ENCODE results near the gene TFAP2C. TPM values are rescaled to one million over a fixed set of nuclear protein-coding genes. Genes with fewer than 3 reads are reported as not detected.
"Not testable (repeated sequence)": the region's sequence is repeated elsewhere in the genome, so short reads cannot be mapped to it uniquely, and the experiment has no call there.

Gene TFAP2C
- total RNA-seq, 1 donor from 2014 or later: not detected

GRCh38 chr20:56605261-56605996, 23.7 kb upstream of the TFAP2C start:
- H3K4me1 Mint-ChIP-seq: no peaks in the 10 kb centered on the region
- no peak for DNase-seq

DNA sequence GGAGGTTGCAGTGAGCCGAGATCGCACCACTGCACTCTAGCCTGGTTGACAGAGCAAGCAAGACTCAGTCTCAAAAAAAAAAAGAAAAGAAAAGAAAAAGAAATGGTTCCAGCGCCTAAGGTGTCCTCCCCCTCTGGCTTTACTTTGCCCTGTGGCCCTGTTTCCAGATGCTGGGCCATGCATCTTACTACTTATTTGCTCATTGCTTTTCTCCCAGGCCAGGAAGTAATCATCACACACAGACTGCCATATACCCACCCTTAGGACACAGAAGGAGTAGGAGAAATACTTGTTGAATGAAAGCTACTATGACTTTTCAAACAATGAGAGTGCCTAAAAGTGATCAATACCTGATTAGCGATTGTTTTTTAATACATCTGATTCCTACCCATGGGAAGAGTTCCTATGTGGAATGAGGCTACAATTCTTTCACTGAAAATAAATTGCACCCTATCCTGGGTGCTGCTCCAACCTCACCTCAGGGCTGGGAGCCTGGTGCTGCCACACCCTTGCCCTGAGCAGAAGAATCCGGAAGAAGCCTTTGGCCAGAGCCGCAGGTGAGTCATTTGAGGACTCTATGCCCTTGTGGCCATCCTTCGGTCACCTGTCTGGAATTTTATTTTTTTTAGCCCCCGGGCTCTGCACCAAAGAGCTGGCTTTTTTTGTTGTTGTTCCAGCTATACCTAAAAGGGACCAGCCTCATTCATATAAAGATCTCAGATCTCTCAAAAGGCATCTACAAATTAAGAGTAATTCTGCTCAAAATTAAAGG, 22.7 kb upstream of the TFAP2C start:
- H3K4me1 Mint-ChIP-seq: no peaks in the 10 kb centered on the region
- no peak overlapping the region for H3K27ac Mint-ChIP-seq
- no peak overlapping the region for H3K4me3 Mint-ChIP-seq
- no peaks in the 10 kb centered on the region for H3K36me3 Mint-ChIP-seq (ENCODE audit: low read depth)
- intact Hi-C loops (cut with micrococcal nuclease): no loop called here
- no peaks in the 10 kb centered on the region for H3K9me3 Mint-ChIP-seq
- H3K27me3 Mint-ChIP-seq: peaks cover 2% of the 10 kb centered on the region
- DNase-seq: no peak

More at GRCh38 chr20:56605261-56605996, 23.7 kb upstream of the TFAP2C start:
- Mint-ChIP-seq H3K4me3 (no peak overlapping the region), H3K36me3 (ENCODE audit: low read depth) (no peaks in the 10 kb centered on the region), H3K27ac (no peak overlapping the region), H3K9me3 (no peaks in the 10 kb centered on the region), H3K27me3 (peaks cover 2% of the 10 kb centered on the region)
- intact Hi-C loops (cut with micrococcal nuclease): no loop called here

GRCh38 chr20:56607061-56607704, 21.9 kb upstream of the TFAP2C start:
- DNase-seq: no peak
- intact Hi-C loops (cut with micrococcal nuclease): no loop called here
- Mint-ChIP-seq H3K36me3 (ENCODE audit: low read depth) (no peaks in the 10 kb centered on the region), H3K27ac (no peak overlapping the region), H3K4me1 (no peaks in the 10 kb centered on the region), H3K9me3 (no peaks in the 10 kb centered on the region), H3K27me3 (peaks cover 2% of the 10 kb centered on the region), H3K4me3 (no peak overlapping the region)

GRCh38 chr20:56608376-56608775, 20.7 kb upstream of the TFAP2C start:
- no peak overlapping the region for H3K4me3 Mint-ChIP-seq
- no peaks in the 10 kb centered on the region for H3K9me3 Mint-ChIP-seq
- peaks cover 2% of the 10 kb centered on the region for H3K27me3 Mint-ChIP-seq
- no peaks in the 10 kb centered on the region for H3K36me3 Mint-ChIP-seq (ENCODE audit: low read depth)
- no peak for DNase-seq
- H3K27ac Mint-ChIP-seq: no peak overlapping the region
- no peaks in the 10 kb centered on the region for H3K4me1 Mint-ChIP-seq
- intact Hi-C loops (cut with micrococcal nuclease): no loop called here

- Mint-ChIP-seq H3K9me3 (no peaks in the 10 kb centered on the region), H3K4me3 (no peak overlapping the region), H3K27ac (no peak overlapping the region), H3K27me3 (peaks cover 2% of the 10 kb centered on the region), H3K36me3 (ENCODE audit: low read depth) (no peaks in the 10 kb centered on the region), H3K4me1 (no peaks in the 10 kb centered on the region)
- intact Hi-C loops (cut with micrococcal nuclease): no loop called here
- DNase-seq: no peak
Observed at GRCh38 chr20:56609321-56609720, 19.8 kb upstream of the TFAP2C start.

DNA sequence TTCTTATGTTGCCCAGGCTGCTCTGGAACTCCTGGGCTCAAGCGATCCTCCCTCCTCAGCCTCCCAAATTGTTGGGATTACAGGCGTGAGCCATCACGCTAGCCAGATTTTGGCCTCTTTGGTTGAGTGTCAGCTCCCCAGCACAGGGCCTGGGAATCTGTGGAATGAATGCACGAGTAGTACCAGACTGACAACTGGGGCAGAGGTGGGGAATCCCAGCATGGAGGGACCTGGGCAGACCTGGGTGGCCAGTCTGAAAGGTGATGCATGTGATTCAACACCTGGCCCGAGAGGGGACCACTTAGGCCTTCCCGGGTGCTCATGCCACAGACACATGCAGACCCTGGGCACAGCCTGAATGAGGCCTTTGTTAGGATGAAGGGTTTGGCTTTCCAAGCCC, 19.0 kb upstream of the TFAP2C start:
- Mint-ChIP-seq H3K36me3 (ENCODE audit: low read depth) (no peaks in the 10 kb centered on the region), H3K4me1 (no peaks in the 10 kb centered on the region), H3K4me3 (no peak overlapping the region), H3K9me3 (no peaks in the 10 kb centered on the region), H3K27me3 (peaks cover 2% of the 10 kb centered on the region), H3K27ac (no peak overlapping the region)
- DNase-seq: no peak
- intact Hi-C loops (cut with micrococcal nuclease): no loop called here

DNA sequence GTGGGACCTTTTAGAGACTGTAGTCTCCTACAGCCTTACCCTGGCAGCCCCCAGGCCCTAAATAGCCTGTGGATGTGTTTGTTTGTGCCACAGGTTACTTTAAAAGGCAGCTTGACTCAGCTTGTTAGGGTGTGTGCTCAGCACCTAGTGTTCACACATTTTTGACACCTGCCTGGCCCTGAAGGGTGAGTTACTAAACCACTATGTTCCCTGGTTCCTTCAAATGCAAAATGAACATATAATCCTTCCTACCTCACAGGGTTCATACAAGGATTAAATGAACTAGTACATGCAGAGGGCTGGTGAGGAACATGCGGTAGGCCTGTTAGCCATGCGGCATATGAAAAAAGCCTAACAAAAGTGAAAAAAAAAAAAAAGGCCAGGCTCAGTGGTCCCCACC, 14.9 kb upstream of the TFAP2C start:
- intact Hi-C loops (cut with micrococcal nuclease): no loop called here
- Mint-ChIP-seq H3K4me1 (no peaks in the 10 kb centered on the region), H3K4me3 (no peak overlapping the region), H3K27me3 (peaks cover 2% of the 10 kb centered on the region), H3K9me3 (no peaks in the 10 kb centered on the region), H3K36me3 (ENCODE audit: low read depth) (no peaks in the 10 kb centered on the region), H3K27ac (no peak overlapping the region)
- no peak for DNase-seq

- intact Hi-C loops (cut with micrococcal nuclease): no loop called here
- Mint-ChIP-seq H3K4me3 (no peak overlapping the region), H3K27me3 (peaks cover 3% of the 10 kb centered on the region), H3K27ac (no peak overlapping the region), H3K4me1 (no peaks in the 10 kb centered on the region), H3K9me3 (no peaks in the 10 kb centered on the region), H3K36me3 (ENCODE audit: low read depth) (no peaks in the 10 kb centered on the region)
- no peak for DNase-seq
Observed at GRCh38 chr20:56616716-56617115, 12.4 kb upstream of the TFAP2C start.

- peaks cover 4% of the 10 kb centered on the region for H3K27me3 Mint-ChIP-seq
- no peaks in the 10 kb centered on the region for H3K9me3 Mint-ChIP-seq
- H3K4me1 Mint-ChIP-seq: no peaks in the 10 kb centered on the region
- H3K36me3 Mint-ChIP-seq (ENCODE audit: low read depth): no peaks in the 10 kb centered on the region
- no peak overlapping the region for H3K4me3 Mint-ChIP-seq
- no peak for DNase-seq
- intact Hi-C loops (cut with micrococcal nuclease): no loop called here
- H3K27ac Mint-ChIP-seq: no peak overlapping the region
Observed at GRCh38 chr20:56617489-56617888, 11.6 kb upstream of the TFAP2C start.

GRCh38 chr20:56621730-56622129, 7.4 kb upstream of the TFAP2C start:
- Mint-ChIP-seq H3K27me3 (peaks cover 24% of the 10 kb centered on the region), H3K4me1 (no peaks in the 10 kb centered on the region), H3K27ac (no peak overlapping the region), H3K4me3 (no peak overlapping the region), H3K9me3 (no peaks in the 10 kb centered on the region), H3K36me3 (ENCODE audit: low read depth) (no peaks in the 10 kb centered on the region)
- DNase-seq: no peak
- intact Hi-C loops (cut with micrococcal nuclease): no loop called here

DNA sequence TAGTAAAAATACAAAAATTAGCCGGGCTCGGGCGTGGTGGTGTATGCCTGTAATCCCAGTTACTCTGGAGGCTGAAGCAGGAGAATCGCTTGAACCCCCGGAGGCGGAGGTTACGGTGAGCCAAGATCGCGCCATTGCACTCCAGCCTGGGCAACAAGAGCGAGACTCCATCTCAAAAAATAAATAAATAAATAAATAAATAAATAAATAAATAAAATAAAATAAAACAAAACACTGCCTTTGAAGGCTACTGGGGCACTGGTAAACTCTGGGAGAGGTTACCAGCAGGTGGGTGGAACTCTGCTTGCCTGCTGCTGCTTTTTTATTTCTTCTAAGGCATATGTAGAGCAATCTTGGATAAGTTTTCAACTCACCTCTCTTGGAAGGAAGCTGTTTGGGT, 5.2 kb upstream of the TFAP2C start:
- intact Hi-C loops (cut with micrococcal nuclease); H3K27ac Mint-ChIP-seq; H3K4me3 Mint-ChIP-seq; H3K36me3 Mint-ChIP-seq (ENCODE audit: low read depth); DNase-seq; H3K9me3 Mint-ChIP-seq; H3K4me1 Mint-ChIP-seq: not testable (repeated sequence)
- peaks cover 40% of the 10 kb centered on the region for H3K27me3 Mint-ChIP-seq

DNA sequence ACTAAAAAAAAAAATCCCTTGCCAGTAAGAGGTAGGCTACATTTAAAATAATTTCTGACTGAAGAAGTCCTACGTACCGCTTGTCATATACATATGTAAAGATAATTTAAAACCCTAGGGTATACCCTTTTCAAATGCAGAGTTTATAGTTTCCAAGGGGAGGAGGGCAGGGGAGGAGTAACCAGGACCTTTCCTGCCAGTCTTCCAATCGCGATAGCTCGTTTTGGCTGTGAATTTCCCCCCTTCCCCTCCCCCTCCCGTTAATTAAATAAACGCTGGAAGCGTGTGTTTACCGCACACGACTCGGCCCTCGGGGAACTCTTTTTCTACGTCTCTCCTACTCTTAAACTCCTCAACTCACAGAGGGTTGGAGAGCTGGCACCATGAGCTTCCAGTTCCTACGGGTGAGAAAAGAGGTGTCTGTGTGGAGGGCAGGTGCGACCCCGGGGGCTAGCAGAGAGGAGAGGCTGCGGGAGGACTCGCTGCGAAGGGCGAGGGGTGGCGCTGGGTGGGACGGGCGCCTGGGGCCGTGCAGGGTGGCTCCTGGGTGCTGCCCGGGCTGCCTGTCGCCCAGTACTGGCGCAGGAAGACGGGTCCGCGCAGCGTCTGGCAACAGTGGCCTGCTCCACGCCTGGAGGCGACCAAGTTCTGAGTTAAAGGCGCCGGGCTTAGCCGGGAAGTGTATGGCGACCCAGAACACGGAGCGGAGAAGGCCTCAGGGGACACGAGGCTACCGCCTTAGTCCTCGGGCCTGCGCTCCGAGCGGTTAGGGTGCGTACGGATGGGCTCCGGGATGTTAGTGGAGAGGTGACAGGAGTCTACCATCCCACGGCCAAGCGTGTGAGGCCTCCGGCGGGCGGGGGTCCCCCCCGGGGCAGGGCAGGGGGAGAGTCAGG, 4.1 kb upstream of the TFAP2C start:
- DNase-seq: peak; percentile 54
- peaks cover 49% of the 10 kb centered on the region for H3K27me3 Mint-ChIP-seq
- H3K4me1 Mint-ChIP-seq: peaks cover 6% of the 10 kb centered on the region
- no peak overlapping the region for H3K27ac Mint-ChIP-seq
- H3K36me3 Mint-ChIP-seq (ENCODE audit: low read depth): no peaks in the 10 kb centered on the region
- H3K9me3 Mint-ChIP-seq: no peaks in the 10 kb centered on the region
- intact Hi-C loops (cut with micrococcal nuclease): loop anchor here (5.0 kb wide), 1 partner anchor 637 kb away; no protein-coding TSS in a partner anchor
- H3K4me3 Mint-ChIP-seq: no peak overlapping the region

DNA sequence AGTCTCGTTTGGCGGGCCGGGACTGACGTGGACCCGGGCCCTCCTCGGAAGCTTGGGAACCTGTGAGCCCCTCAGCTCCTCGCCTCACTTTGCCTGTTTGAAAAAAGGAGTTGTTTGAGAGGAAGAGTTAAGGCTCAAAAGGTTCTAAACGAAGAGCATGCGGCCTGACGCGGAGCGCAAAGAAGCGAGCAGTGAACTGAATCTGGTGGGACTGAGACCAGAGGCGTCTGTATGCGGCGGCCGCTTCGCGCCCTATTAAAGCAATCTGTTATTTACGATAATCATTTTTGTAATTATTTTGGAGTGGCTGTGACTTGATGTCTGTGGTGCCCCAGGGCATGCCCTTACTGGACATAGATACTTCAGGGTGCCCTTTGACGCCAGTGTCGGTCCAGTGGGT, 3.3 kb upstream of the TFAP2C start:
- no peak for DNase-seq
- intact Hi-C loops (cut with micrococcal nuclease): loop anchor here (5.0 kb wide), 1 partner anchor 636 kb away; no protein-coding TSS in a partner anchor
- H3K4me3 Mint-ChIP-seq: no peak overlapping the region
- H3K36me3 Mint-ChIP-seq (ENCODE audit: low read depth): no peaks in the 10 kb centered on the region
- H3K9me3 Mint-ChIP-seq: no peaks in the 10 kb centered on the region
- peaks cover 49% of the 10 kb centered on the region for H3K27me3 Mint-ChIP-seq
- peaks cover 6% of the 10 kb centered on the region for H3K4me1 Mint-ChIP-seq
- H3K27ac Mint-ChIP-seq: no peak overlapping the region
